IPS-18a (cell line): Measurements from ENCODE around the gene PDLIM1.

ENCODE experiments used
- H3K27ac ChIP-seq: one replicate; pipeline ENCODE4 v1.5.1; 2013; ENCODE audit warnings: low read length
- H3K27me3 ChIP-seq: one replicate; pipeline ENCODE4 v1.6.1; 2013; ENCODE audit warnings: mild to moderate bottlenecking, low read length; ENCODE audit not compliant: control insufficient read depth, insufficient read depth
- H3K36me3 ChIP-seq: one replicate; pipeline ENCODE4 v1.6.1; 2013; ENCODE audit warnings: low read depth, low read length; ENCODE audit not compliant: control insufficient read depth
- H3K4me1 ChIP-seq: one replicate; pipeline ENCODE4 v1.6.1; 2013; ENCODE audit warnings: low read depth, low read length; ENCODE audit not compliant: control insufficient read depth
- H3K4me3 ChIP-seq: one replicate; pipeline ENCODE4 v1.5.1; 2013; ENCODE audit warnings: low read length
- H3K9ac ChIP-seq: one replicate; pipeline ENCODE4 v1.6.1; 2013; ENCODE audit warnings: mild to moderate bottlenecking, low read length, moderate library complexity
- H3K9me3 ChIP-seq: one replicate; pipeline ENCODE4 v1.6.1; 2013; ENCODE audit warnings: low read depth, low read length; ENCODE audit not compliant: control insufficient read depth

Gene PDLIM1

DNA sequence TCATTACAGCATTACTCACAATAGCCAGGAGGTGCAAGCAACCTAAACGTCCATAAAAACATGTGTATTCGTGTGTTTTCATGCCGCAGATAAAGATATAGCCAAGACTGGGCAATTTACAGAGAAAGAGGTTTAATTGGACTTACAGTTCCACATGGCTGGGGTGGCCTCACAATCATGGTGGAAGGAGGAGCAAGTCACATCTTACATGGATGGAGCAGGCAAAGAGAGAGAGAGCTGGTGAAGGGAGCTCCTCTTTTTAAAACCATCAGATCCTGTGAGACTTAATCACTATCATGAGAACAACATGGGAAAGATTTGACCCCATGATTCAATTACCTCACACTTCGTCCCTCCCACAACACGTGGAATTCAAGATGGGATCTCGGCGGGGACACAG lies 33.0 kb downstream of the PDLIM1 start:
- H3K27ac ChIP-seq: no peak overlapping the region

GRCh38 chr10:95256268-95256667 lies 34.5 kb downstream of the PDLIM1 start:
- Histone ChIP-seq H3K9ac (no peak overlapping the region), H3K4me1 (peaks cover 5% of the 10 kb centered on the region), H3K27me3 (no peaks in the 10 kb centered on the region), H3K9me3 (peaks cover 4% of the 10 kb centered on the region), H3K4me3 (no peak overlapping the region), H3K27ac (no peak overlapping the region), H3K36me3 (no peaks in the 10 kb centered on the region)

More for the DNA sequence above, 33.0 kb downstream of the PDLIM1 start:
- H3K4me1 ChIP-seq: peaks cover 5% of the 10 kb centered on the region
- peaks cover 2% of the 10 kb centered on the region for H3K36me3 ChIP-seq
- no peak overlapping the region for H3K9ac ChIP-seq
- no peak overlapping the region for H3K4me3 ChIP-seq
- no peaks in the 10 kb centered on the region for H3K27me3 ChIP-seq
- H3K9me3 ChIP-seq: peaks cover 4% of the 10 kb centered on the region

GRCh38 chr10:95254629-95255028 lies 36.2 kb downstream of the PDLIM1 start:
- Histone ChIP-seq H3K27me3 (no peaks in the 10 kb centered on the region), H3K4me1 (peaks cover 5% of the 10 kb centered on the region), H3K36me3 (no peaks in the 10 kb centered on the region), H3K4me3 (no peak overlapping the region), H3K9ac (no peak overlapping the region), H3K9me3 (peaks cover 4% of the 10 kb centered on the region), H3K27ac (no peak overlapping the region)

DNA sequence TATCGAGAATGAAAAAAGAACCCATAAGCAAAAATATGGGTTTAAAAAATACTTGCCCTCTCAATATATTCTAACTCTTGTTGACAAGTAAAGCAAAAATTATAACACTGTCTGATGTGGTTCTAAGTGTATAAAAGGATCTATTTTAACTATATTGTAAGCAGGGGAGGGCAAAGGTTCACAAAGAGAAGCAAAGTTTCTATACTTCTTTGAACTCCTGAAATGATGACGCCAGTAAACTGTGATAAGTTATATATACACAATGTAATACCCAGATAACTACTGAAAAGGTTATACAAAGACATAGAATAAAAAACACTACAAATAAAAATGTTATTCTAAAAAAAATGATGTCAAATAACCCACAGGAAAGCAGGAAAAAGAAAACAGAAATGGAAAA lies 37.1 kb downstream of the PDLIM1 start:
- Histone ChIP-seq H3K36me3 (no peaks in the 10 kb centered on the region), H3K4me1 (peaks cover 7% of the 10 kb centered on the region), H3K9ac (no peak overlapping the region)

GRCh38 chr10:95253007-95253406 lies 37.8 kb downstream of the PDLIM1 start:
- Histone ChIP-seq H3K9ac (no peak overlapping the region), H3K9me3 (peaks cover 4% of the 10 kb centered on the region), H3K27me3 (no peaks in the 10 kb centered on the region), H3K4me1 (peaks cover 7% of the 10 kb centered on the region), H3K4me3 (no peak overlapping the region), H3K36me3 (no peaks in the 10 kb centered on the region), H3K27ac (no peak overlapping the region)

More for the DNA sequence above, 37.1 kb downstream of the PDLIM1 start:
- H3K27ac ChIP-seq: no peak overlapping the region
- no peak overlapping the region for H3K4me3 ChIP-seq
- H3K27me3 ChIP-seq: no peaks in the 10 kb centered on the region
- peaks cover 4% of the 10 kb centered on the region for H3K9me3 ChIP-seq

- H3K36me3 ChIP-seq: peaks cover 5% of the 10 kb centered on the region
- peaks cover 7% of the 10 kb centered on the region for H3K4me1 ChIP-seq
- no peak overlapping the region for H3K4me3 ChIP-seq
- no peaks in the 10 kb centered on the region for H3K9me3 ChIP-seq
- H3K27me3 ChIP-seq: no peaks in the 10 kb centered on the region
- H3K27ac ChIP-seq: no peak overlapping the region
- H3K9ac ChIP-seq: no peak overlapping the region
Measured at GRCh38 chr10:95250856-95251255, 39.9 kb downstream of the PDLIM1 start.

GRCh38 chr10:95249467-95249866 lies 41.3 kb downstream of the PDLIM1 start:
- Histone ChIP-seq H3K27ac (no peak overlapping the region), H3K36me3 (peaks cover 11% of the 10 kb centered on the region), H3K27me3 (no peaks in the 10 kb centered on the region), H3K9ac (no peak overlapping the region), H3K4me1 (peaks cover 7% of the 10 kb centered on the region), H3K4me3 (no peak overlapping the region), H3K9me3 (no peaks in the 10 kb centered on the region)

DNA sequence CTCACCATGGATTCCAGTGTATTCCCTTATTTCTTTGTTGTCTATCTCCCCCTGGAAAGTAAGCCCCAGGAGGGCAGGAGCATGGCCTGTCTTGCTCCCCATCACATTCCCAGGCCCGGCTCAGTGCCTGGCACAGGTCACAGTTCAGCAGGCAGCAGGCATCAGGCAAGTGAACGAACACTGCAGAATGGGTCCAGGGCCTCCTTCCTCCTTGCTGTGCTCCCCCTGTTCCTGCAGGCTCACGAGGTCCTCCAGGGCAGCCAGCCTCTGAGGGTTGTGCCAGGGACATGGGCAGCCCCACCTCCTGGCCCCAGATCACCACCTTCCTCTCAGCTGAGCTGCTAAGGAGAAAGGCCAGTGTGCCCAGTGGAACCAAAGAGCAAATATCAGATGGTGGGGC lies 41.8 kb downstream of the PDLIM1 start:
- Histone ChIP-seq H3K4me1 (peaks cover 7% of the 10 kb centered on the region), H3K4me3 (no peak overlapping the region), H3K36me3 (peaks cover 11% of the 10 kb centered on the region), H3K27me3 (no peaks in the 10 kb centered on the region), H3K9ac (no peak overlapping the region), H3K9me3 (no peaks in the 10 kb centered on the region), H3K27ac (no peak overlapping the region)

GRCh38 chr10:95247881-95248583 lies 42.8 kb downstream of the PDLIM1 start:
- H3K4me3 ChIP-seq: no peak overlapping the region
- H3K27me3 ChIP-seq: no peaks in the 10 kb centered on the region
- no peak overlapping the region for H3K9ac ChIP-seq
- H3K9me3 ChIP-seq: no peaks in the 10 kb centered on the region
- peaks cover 7% of the 10 kb centered on the region for H3K4me1 ChIP-seq
- H3K27ac ChIP-seq: no peak overlapping the region
- peaks cover 11% of the 10 kb centered on the region for H3K36me3 ChIP-seq

GRCh38 chr10:95247200-95247880 lies 43.5 kb downstream of the PDLIM1 start:
- Histone ChIP-seq H3K27me3 (no peaks in the 10 kb centered on the region), H3K9ac (no peak overlapping the region), H3K36me3 (peaks cover 11% of the 10 kb centered on the region), H3K9me3 (no peaks in the 10 kb centered on the region), H3K4me3 (no peak overlapping the region), H3K4me1 (peaks cover 7% of the 10 kb centered on the region), H3K27ac (no peak overlapping the region)

GRCh38 chr10:95246582-95247051 lies 44.2 kb downstream of the PDLIM1 start:
- Histone ChIP-seq H3K4me3 (no peak overlapping the region), H3K9me3 (no peaks in the 10 kb centered on the region), H3K9ac (no peak overlapping the region), H3K27me3 (no peaks in the 10 kb centered on the region), H3K4me1 (peaks cover 7% of the 10 kb centered on the region), H3K27ac (no peak overlapping the region), H3K36me3 (peaks cover 11% of the 10 kb centered on the region)
